ENCODE data around the gene SHB. TPM values are rescaled to one million over a fixed set of nuclear protein-coding genes. Genes with fewer than 3 reads are reported as not detected.
A peak's percentile ranks its signal among the peaks of the same experiment; 100 is the strongest.

The SHB gene
- total RNA-seq, 1 donor from 2014 or later: 25.3 TPM

- no peak for DNase-seq
- TF ChIP-seq CTCF (IDR thresholded peaks at IDR 0.05): no peak
- intact Hi-C loops (cut with DNase I): no loop called here
- Histone ChIP-seq H3K36me3 (no peaks in the 10 kb centered on the region), H3K4me1 (peaks cover 58% of the 10 kb centered on the region), H3K4me3 (no peak overlapping the region), H3K9me3 (no peaks in the 10 kb centered on the region), H3K27me3 (ENCODE audit: low read depth) (no peaks in the 10 kb centered on the region), H3K27ac (no peak overlapping the region)
- ATAC-seq: no peak
Observed at GRCh38 chr9:38001430-38001829, 67.6 kb downstream of the SHB start.

DNA sequence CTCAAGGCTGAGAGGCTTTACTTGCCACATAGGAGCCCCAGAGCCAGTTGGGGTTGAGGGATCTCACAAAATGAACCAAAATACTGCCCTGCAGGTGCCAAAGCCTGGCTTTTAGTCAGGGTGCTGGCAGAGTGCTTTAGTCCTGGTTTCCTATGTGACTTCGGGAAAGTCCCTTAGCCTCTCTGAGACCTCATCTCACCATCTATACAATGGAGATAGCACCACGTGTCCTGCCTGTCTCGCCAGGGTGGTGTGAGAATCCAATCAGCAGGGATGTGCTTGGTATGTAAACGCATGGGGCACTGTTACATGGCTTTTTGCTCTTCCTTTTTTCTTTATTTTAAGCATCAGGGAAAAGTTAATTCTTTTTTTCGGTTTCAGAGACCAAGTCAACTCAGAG is 68.3 kb downstream of the SHB start:
- no peak for ATAC-seq
- no peak for DNase-seq
- intact Hi-C loops (cut with DNase I): no loop called here

DNA sequence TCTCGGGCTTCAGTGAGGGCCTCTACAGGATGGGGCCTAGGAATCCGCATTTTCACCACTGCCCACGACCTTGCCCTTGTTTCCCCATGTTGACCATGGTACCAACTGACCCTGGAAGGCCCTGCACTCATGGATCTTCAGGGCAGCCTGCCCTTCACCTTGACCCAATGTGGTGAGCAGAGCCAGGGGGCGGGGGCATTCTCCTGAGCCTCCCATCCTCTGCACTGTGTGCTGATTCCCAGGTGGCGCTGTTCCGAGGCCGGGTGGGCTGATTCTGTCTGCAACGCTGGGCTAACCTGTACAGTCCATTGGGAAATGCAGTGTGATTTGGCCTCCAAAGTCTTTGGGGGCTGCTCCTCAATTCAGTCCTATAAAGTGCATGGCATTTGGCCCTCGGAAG is 68.7 kb downstream of the SHB start:
- intact Hi-C loops (cut with DNase I): no loop called here
- DNase-seq: no peak

More for the DNA sequence above, 68.3 kb downstream of the SHB start:
- peaks cover 58% of the 10 kb centered on the region for H3K4me1 ChIP-seq
- H3K27ac ChIP-seq: no peak overlapping the region
- no peaks in the 10 kb centered on the region for H3K9me3 ChIP-seq
- no peaks in the 10 kb centered on the region for H3K27me3 ChIP-seq (ENCODE audit: low read depth)
- no peak for TF ChIP-seq CTCF (IDR thresholded peaks at IDR 0.05)
- H3K4me3 ChIP-seq: no peak overlapping the region
- no peaks in the 10 kb centered on the region for H3K36me3 ChIP-seq

DNA sequence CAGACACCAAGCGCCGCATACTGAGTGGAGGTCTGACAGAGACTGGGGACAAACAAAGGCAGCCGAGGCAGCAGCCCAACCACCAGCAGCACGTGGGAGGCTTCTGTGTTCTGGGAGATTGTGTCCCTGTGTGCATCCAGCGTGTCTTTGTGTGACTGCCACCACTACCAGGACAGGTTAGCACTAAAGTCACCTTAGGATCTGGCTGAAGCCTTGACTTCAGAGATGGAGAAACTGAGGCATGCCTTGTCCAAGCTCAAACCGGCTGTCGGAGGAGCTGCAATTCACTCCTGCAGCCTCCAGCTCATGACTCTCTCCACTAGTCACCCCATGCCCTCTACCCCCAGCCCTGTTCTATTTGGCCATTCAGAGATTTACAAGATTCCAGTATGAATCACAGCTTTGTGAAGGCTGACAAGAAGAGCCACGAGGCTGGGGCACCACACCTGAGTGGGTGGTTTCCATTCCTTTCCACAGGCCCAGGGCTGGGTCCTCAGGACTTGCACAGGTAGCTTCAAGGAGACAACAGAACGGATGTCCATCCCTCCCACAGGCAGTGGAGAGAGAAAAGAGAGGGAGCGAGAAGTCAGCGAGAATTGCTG is 69.3 kb downstream of the SHB start:
- ATAC-seq (no peak), DNase-seq (no peak)
- Histone ChIP-seq H3K27me3 (ENCODE audit: low read depth) (no peaks in the 10 kb centered on the region), H3K36me3 (no peaks in the 10 kb centered on the region), H3K4me1 (peaks cover 58% of the 10 kb centered on the region), H3K9me3 (no peaks in the 10 kb centered on the region), H3K27ac (no peak overlapping the region), H3K4me3 (no peak overlapping the region)
- TF ChIP-seq CTCF (IDR thresholded peaks at IDR 0.05): no peak
- intact Hi-C loops (cut with DNase I): no loop called here

More for the DNA sequence above, 68.7 kb downstream of the SHB start:
- H3K27me3 ChIP-seq (ENCODE audit: low read depth): no peaks in the 10 kb centered on the region
- H3K36me3 ChIP-seq: no peaks in the 10 kb centered on the region
- H3K27ac ChIP-seq: no peak overlapping the region
- no peaks in the 10 kb centered on the region for H3K9me3 ChIP-seq
- H3K4me3 ChIP-seq: no peak overlapping the region
- peaks cover 58% of the 10 kb centered on the region for H3K4me1 ChIP-seq
- TF ChIP-seq CTCF (IDR thresholded peaks at IDR 0.05): no peak
- ATAC-seq: no peak

DNA sequence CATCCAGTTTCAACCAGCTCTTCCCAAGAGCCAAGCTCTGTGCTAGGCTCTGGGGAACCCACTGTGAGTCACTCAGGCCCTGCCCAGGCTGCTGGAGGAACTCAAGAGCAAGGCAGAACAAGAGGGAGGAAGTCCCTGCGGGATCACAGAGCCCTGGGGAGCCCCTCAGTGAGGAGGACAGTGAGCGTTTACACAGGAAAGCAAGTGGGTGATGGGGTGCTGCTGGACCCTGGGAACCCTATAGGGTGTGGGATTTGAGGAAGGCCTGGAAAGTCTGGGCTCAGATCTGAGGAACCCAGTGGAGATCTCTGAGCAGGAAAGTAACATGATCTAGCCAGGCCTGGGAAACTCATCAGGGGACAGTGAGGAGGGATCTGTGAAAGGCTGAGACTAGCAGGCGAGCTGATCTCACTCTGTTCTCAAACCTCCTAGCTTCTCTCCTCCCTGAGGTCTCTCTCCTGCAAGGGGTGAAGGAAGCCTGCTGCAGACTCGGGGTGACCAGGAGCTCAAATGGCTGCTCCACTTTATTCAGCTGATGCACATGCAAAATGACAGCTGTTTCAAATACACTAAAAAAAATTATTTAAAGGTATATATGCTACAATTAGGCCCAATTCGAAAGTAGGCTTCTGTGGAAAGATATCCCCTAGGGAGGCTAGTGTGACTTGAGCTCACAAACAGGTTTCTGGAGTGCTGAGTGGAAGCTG is 70.0 kb downstream of the SHB start:
- ATAC-seq: peak in 1 of 2 donors; percentile 27
- Histone ChIP-seq H3K27ac (no peak overlapping the region), H3K27me3 (ENCODE audit: low read depth) (no peaks in the 10 kb centered on the region), H3K36me3 (no peaks in the 10 kb centered on the region), H3K4me1 (peaks cover 59% of the 10 kb centered on the region), H3K9me3 (no peaks in the 10 kb centered on the region), H3K4me3 (no peak overlapping the region)
- DNase-seq: peak; percentile 64
- TF ChIP-seq CTCF (IDR thresholded peaks at IDR 0.05): no peak
- intact Hi-C loops (cut with DNase I): no loop called here

Measured in lower lobe of right lung (tissue), 2 donors.